ENCODE measurements around the gene NFAM1.

NFAM1 gene

DNA sequence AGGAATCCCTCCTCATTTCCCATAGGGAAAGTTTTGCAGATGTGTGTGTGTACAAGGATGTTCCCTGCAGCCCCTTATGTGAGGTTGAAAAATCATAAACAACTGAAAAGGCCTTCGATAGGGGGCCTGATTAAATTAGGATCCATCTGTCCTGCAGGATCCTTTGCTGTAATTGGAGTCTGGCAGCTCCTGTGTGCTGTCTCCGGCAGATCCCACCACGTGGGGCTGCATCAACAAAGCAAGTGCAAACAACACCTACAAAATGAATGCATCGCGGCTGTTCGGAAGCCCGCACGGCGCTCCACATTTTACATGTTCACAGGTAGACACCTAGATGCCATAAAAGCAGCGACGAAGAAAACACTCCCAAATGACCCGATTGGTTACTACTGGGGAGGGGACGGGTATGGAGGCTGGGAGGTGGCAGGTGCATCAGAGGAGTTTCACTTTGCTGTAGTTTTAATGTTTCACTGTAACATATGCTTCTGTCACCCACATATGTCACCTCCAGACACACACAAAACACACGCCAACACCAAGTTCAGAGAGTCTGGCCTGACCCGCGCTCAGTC, 52.2 kb downstream of the NFAM1 start:
- no peak for DNase-seq

GRCh38 chr22:42376711-42377554, 55.3 kb downstream of the NFAM1 start:
- no peak for DNase-seq

GRCh38 chr22:42375982-42376381, 56.2 kb downstream of the NFAM1 start:
- DNase-seq, result no peak

DNA sequence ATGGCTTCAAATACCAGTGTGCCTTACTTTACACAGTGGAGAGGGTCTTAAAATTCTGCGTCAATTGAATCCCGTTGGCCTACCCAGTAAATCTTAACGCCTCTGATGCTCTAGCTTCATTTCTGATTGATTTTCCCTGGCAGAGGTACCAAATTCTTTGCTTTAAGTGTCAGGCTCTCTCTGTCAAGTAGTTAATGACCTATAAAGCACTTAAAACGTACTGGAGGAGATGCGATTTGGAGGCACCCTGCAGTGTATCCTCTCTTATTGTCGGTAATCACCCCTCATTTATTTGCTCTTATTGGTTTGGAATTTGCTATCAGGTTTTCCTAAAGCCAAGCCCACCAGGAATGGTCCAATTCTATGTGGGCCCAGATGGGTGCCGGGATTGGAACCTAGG, 59.2 kb downstream of the NFAM1 start:
- no peak for DNase-seq

DNA sequence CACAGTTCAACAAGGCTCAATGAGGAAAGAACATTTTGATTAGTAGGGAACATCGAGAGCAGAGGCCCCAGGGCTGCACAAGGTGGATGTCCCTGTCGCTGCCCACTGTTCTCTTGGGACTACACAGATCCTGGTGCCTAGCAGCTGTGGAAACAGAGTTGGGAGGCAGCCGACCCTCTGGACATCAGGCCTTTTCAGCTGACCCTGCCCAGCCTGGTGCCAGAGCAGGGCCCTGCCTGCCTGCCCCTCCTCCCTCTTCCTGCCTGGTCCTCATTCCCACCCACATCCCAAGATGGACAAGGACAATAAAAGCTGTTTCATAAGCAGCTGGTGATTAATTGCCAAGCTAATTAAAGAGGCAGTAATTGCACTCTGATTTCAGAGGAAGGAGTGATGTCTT, 60.7 kb downstream of the NFAM1 start:
- DNase-seq, result no peak

DNA sequence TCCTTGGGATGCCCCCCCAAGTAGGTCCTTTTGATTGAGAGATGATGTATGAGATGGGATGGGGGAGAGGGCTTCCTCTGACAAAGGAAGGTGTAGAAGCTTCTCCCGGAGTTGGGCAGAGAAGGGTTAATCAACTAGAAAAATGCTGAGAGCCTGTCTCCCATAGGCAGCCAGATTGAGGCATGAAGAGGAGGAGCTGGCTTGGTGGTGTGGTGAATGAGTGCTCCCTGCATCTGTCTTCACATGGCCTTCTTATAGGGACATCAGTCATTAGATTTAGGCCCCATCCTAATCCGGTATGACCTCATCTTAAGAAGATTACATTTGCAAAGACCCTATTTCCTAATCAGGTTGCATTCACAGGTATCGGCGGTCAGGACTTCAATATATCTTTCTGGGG, 61.1 kb downstream of the NFAM1 start:
- DNase-seq, result no peak

GRCh38 chr22:42369250-42370041, 62.8 kb downstream of the NFAM1 start:
- peak; percentile 94 for DNase-seq

DNA sequence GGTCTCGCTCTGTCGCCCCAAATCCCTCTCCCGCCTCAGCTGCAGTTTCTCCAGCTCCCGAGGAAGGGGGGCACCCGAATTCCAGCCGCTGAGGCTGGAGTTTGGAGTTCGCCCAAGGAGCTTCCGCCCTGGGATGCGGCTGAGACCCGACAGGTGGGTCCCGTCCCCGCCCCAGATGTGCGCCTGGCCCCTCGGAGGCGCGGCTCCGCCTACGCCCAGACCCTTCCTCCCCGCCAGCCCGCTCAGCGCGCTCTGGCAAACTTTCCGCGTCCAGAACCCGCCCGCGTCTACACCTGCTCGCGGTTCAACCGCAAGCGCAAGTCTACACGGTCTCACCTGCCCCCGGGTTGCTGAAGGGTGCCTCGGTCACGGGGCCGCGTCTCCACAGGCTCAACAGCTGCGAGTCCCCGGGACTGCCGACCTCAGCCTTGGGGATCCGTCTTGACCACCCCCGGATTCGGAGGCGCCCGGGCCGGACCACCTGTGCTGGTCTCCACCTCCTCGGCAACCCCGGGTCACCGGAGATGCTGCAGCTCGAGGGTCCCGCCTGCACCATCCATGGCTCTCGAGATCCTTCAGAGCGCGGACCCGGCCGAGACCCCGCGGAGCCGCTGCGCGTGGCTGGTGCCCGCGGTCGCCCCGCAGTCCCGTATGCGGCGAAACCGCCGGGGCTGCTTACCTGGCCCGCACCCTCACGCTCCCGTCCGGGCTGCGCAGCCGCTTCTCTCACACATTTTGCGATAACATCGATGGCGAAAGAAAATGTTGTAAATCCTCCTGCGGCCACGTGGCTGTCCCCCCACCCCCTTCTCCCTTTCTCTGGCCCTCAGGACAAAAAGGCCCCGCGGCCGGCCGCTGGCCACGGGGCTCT, 63.6 kb downstream of the NFAM1 start:
- peak; percentile 74 for DNase-seq

DNA sequence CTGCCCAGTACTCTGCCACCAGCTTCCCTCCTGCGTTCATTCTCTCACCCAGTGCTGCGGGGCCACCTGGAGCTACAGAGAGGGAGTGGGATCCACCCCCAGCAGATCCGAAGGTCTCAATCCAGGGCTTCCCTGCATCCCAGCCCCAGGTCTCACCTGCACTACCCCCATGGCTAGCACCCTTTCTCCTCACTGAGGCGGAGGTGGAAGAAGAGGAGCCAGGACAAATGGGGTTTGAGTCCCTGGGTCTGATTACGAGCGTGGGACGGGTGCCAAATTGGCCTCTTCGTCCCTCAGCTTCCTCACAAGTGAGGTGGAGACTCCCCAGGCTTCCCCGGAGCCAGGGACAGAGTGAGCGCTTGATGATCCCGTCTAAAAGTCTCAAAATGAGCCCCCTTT, 64.2 kb downstream of the NFAM1 start:
- no peak for DNase-seq

DNA sequence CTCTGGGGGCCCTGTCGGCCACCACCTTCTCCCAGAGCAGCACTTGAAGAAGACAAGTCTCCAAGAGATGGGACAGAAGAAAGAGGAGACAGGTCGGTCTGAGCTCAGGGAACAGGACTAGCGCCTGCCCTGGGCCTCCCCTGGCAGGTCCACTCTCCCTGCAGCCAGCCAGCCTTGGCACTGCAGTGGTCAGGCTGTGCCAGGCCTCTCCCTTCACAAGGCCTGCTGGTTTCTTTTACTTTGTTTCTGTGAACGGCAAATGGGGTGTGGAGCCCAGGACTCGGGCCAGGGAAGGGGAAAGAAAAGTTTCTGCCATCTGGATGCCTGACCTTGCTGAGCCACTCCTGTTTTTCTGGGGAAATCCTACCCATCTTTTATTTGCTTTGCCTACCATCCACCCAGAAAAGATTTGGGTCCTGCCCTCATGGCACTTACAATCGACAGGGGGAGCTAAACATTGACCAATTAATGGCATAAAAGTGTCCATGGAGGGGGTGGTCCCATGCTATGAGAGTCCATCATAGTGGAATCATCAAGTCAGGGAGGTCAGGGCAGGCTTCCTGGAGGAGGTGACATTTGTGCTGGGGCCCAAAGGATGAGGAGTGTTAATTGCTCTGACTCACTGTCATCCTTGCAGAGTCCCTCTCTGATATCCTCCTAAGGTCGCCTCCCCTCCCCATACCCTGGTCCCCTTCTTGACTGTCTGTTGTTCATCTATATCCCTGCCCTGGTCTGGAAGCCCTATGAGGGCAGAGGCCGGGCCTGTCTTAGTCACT, 65.2 kb downstream of the NFAM1 start:
- no peak for DNase-seq

DNA sequence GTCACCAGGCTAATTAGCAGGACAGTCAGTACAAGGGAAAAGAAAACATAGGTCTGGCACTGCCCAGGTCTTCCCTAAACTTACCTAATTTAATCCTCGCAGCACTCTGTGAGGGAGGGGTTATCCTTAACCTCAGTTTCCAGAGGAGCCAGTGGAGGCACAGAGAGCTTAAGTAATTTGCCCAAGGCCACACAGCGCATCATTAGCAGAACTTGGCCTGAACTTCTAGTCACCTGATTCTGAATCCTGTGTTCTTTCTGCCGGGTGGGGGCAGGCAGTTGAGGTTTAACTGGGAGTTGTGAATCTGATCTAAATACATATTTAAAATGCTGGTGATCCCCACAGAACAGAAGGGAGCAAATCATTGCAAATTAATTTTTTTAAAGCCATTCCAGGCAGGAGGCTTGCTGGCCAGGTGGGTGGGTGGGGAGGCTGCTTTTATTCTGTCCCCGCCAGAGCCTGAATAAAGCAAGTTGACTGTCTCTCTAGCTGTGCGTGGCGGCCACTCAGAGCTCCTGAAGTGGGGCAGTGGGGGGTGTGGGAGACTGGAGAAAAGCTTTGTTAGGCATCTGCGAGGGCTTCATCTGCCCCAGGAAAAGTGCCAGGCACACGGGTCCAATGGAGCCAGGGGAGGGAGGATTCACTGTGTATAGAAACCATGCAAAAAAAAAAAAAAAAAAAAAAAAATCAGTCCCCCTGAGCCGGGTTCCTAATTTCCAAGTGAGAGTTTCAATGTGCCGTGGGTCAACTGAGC, 66.1 kb downstream of the NFAM1 start:
- no peak for DNase-seq

DNA sequence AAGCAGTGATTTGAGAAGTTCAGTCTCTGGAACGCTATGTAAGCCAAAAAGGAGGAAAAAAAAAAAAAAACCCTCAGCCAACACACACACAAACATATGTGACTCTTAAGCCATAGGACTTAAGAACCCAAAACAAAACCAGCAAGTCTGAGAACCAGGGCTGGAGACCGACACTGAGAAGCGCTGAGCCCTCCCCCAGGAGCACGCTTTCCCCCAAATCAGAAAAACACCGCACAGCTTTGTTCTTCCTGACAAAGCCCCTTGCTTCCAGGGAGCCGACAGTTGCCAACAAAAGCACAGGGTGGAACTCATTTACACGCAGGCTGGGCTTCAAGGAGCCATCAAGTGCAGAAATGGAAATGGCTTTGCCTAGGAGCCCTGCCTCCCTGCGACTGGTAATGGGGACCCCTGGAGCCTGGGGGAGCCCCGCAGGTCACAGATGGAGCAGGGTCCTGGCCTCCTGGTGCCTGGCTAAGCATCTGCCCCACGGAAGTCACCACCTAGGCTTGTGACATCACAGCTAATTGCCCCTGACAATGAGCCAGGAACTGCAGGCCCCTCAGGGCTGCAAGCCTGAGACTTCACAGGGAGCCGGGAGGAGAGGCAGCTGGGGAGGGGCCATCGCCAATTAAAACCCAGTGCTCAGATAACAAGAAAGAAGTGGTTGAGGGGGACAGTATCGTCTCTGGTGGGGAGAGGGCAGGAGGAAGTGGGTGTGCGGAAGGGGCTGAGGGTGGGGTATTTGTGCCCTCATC, 66.9 kb downstream of the NFAM1 start:
- DNase-seq, result no peak

GRCh38 chr22:42364604-42365110, 67.5 kb downstream of the NFAM1 start:
- DNase-seq, result no peak

DNA sequence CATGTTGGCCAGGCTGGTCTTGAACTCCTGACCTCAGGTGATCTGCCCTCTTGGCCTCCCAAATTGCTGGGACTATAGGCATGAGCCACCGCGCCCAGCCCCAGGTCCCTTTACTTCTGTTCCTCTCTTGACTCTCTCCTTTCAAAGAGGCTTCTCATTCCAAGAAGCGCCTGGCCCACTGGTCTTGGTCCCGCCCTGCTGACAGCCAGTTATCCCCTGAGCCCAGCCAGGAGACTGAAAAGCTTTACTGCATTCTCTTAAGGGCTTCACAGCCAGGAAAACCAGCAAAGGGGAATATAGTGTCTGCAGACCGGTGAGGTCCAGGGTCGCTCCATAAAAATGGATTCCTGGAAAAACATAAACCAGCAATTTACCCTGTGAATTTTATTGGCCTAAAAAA, 68.3 kb downstream of the NFAM1 start:
- no peak for DNase-seq

DNA sequence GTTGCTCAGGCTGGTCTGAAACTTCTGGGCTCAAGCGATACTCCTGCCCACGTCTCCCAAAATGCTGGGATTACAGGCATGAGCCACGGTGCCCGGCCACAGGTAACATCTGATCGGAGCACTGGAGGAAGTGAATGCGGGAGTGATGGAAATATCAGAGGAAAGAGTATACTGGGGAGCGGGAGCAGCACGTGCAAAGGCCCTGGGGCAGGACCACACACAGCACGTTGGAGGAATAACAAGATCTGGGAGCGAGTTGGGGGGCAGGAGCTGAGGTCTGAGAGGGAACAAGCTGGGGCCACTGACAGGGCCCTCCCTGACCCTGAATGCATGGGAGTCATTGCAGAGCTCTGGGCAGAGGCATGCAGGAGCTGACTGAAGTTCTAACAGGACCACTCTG, 70.7 kb downstream of the NFAM1 start:
- DNase-seq, result no peak

- DNase-seq, result no peak
Measured at GRCh38 chr22:42360348-42360747, 71.9 kb downstream of the NFAM1 start.

- DNase-seq, result no peak
Measured at GRCh38 chr22:42358643-42359558, 73.3 kb downstream of the NFAM1 start.

- no peak for DNase-seq
Measured at GRCh38 chr22:42357634-42358296, 74.4 kb downstream of the NFAM1 start.

GRCh38 chr22:42357221-42357620, 75.0 kb downstream of the NFAM1 start:
- no peak for DNase-seq

All from activated effector memory CD4-positive, alpha-beta T cell treated with anti-CD3 and anti-CD28 coated beads, Interleukin-2, amount 50 U/mL, for 16 hours (primary cell).